Adrenal gland (tissue), 5 donors: Measurements from ENCODE around the gene SSC4D.

Experiments
- POLR2A ChIP-seq, 2 donors: fragments of 450-650 bp; IDR thresholded peaks; one replicate each; pipeline ENCODE4 v1.6.1; 2017; ENCODE audit warnings: antibody characterized with exemption in 2 of 2, mild to moderate bottlenecking in 2 of 2, moderate library complexity in 1 of 2
- TF ChIP-seq, protein P1 (sequence below), 6 experiments: fragments of 450-650 bp in 4 of 6; fragments of 200-600 bp in 2 of 6; sonication (generic) in 1 of 6; IDR thresholded peaks; 1 replicate in 5 of 6; 2 replicates in 1 of 6; pipeline versions ENCODE4 v1.5.1 to v1.8.0; 2016 to 2021; ENCODE audit warnings: antibody characterized with exemption in 6 of 6, mild to moderate bottlenecking in 2 of 6, moderate library complexity in 1 of 6
- donor health status: DM: no; HTN: no; CAD: no.

DNA sequence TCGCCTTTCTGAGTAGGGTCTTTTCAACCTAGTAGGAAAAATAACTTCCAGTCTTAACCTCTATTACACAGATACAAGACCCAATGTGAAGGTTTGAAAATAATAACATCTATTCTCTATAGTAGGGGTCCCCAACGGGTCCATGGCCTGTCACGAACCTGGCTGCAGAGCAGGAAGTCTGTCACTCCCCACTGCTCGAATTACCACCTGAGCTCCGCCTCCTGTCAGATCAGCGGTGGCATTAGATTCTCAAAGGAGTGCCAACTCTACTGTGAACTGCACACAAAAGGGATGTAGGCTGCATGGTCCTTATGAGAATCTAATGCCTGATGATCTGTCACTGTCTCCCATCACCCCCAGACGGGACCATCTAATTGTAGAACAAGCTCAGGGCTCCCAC, 58.1 kb downstream of the SSC4D start:
- TF ChIP-seq, protein P1, sequence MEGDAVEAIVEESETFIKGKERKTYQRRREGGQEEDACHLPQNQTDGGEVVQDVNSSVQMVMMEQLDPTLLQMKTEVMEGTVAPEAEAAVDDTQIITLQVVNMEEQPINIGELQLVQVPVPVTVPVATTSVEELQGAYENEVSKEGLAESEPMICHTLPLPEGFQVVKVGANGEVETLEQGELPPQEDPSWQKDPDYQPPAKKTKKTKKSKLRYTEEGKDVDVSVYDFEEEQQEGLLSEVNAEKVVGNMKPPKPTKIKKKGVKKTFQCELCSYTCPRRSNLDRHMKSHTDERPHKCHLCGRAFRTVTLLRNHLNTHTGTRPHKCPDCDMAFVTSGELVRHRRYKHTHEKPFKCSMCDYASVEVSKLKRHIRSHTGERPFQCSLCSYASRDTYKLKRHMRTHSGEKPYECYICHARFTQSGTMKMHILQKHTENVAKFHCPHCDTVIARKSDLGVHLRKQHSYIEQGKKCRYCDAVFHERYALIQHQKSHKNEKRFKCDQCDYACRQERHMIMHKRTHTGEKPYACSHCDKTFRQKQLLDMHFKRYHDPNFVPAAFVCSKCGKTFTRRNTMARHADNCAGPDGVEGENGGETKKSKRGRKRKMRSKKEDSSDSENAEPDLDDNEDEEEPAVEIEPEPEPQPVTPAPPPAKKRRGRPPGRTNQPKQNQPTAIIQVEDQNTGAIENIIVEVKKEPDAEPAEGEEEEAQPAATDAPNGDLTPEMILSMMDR (IDR thresholded peaks at IDR 0.05), result no peak
- TF ChIP-seq POLR2A (IDR thresholded peaks at IDR 0.05), result no peak
